Measurements from ENCODE around the gene TMEM52.

DNA sequence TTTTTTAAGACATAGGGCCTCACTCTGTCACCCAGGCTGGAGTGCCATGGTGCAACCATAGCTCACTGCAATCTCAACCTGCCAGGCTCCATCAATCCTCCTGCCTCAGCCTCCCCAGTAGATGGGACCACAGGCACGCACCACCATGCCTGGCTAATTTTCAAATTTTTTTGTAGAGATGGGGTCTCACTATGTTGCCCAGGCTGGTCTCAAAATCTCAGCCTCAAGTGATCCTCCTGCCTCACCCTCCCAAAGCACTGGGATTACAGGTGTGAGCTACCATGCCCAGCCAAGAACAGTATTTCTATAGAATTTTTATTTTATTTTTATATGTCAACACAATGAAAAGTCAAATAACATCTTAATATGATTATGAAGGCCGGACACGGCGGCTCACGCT lies 39.1 kb downstream of the TMEM52 start:
- no peak for TF ChIP-seq ZFP3 (CRISPR knock-in tag; IDR thresholded peaks at IDR 0.05)
- no peak for TF ChIP-seq ZNF565 (CRISPR knock-in tag; conservative IDR thresholded peaks at IDR 0.05; ENCODE audit: low read depth)
- no peak for TF ChIP-seq GLIS3 (CRISPR knock-in tag; IDR thresholded peaks at IDR 0.05)
- TF ChIP-seq PATZ1 (CRISPR knock-in tag; IDR thresholded peaks at IDR 0.05; ENCODE audit: borderline replicate concordance), result no peak
- no peak for TF ChIP-seq TOX (CRISPR knock-in tag; IDR thresholded peaks at IDR 0.05; ENCODE audit: borderline replicate concordance)
- TF ChIP-seq CSRNP3 (CRISPR knock-in tag; IDR thresholded peaks at IDR 0.05), result no peak
- TF ChIP-seq ZNF70 (CRISPR knock-in tag; IDR thresholded peaks at IDR 0.05), result no peak
- TF ChIP-seq RARB (CRISPR knock-in tag; IDR thresholded peaks at IDR 0.05), result no peak
- no peak for TF ChIP-seq ESRRG (CRISPR knock-in tag; IDR thresholded peaks at IDR 0.05)
- TF ChIP-seq POU6F1 (CRISPR knock-in tag; IDR thresholded peaks at IDR 0.05; ENCODE audit: borderline replicate concordance, low read depth), result no peak
- no peak for TF ChIP-seq ARNTL (CRISPR knock-in tag; IDR thresholded peaks at IDR 0.05; ENCODE audit: borderline replicate concordance, low read depth)
- no peak for TF ChIP-seq ZC3H10 (CRISPR knock-in tag; IDR thresholded peaks at IDR 0.05)
- TF ChIP-seq BACH2 (CRISPR knock-in tag; IDR thresholded peaks at IDR 0.05; ENCODE audit: borderline replicate concordance), result no peak
- TF ChIP-seq, protein P1, sequence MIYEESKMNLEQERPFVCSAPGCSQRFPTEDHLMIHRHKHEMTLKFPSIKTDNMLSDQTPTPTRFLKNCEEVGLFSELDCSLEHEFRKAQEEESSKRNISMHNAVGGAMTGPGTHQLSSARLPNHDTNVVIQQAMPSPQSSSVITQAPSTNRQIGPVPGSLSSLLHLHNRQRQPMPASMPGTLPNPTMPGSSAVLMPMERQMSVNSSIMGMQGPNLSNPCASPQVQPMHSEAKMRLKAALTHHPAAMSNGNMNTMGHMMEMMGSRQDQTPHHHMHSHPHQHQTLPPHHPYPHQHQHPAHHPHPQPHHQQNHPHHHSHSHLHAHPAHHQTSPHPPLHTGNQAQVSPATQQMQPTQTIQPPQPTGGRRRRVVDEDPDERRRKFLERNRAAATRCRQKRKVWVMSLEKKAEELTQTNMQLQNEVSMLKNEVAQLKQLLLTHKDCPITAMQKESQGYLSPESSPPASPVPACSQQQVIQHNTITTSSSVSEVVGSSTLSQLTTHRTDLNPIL (CRISPR knock-in tag; IDR thresholded peaks at IDR 0.05; ENCODE audit: low read depth), result no peak

Measured in SK-N-SH treated with all-trans-retinoic acid at 6 μM for 48 hours (cell line).